Brain microvascular endothelial cell (primary cell): Measurements from ENCODE around the gene CNTNAP2.

Experiments used
- DNase-seq: peaks from one replicate; pipeline ENCODE4 v3.0.0-alpha.2; 2020
- H3K27ac ChIP-seq: fragments of 250-450 bp; sonication (Bioruptor Pico); 2 replicates; pipeline ENCODE4 v1.5.1; 2020; ENCODE audit warnings: mild to moderate bottlenecking, moderate library complexity
- H3K27me3 ChIP-seq: fragments of 250-450 bp; sonication (Bioruptor Pico); replicated peaks from 2 replicates; pipeline ENCODE4 v1.5.1; 2020; ENCODE audit warnings: mild to moderate bottlenecking
- H3K36me3 ChIP-seq: fragments of 250-450 bp; sonication (Bioruptor Pico); replicated peaks from 2 replicates; pipeline ENCODE4 v1.5.1; 2020; ENCODE audit warnings: mild to moderate bottlenecking
- H3K4me3 ChIP-seq: 2 replicates; pipeline ENCODE4 v1.5.1; 2011; ENCODE audit warnings: low read depth, mild to moderate bottlenecking, control low read depth, low read length, moderate library complexity
- in situ Hi-C: cut with HindIII; loops from 2 replicates; pipeline ENCODE4 v1.10.0; 2017; ENCODE audit warnings: low sequenced_read_pairs, low pct_ligation_motif_present
- TF ChIP-seq, protein P1 (sequence below): IDR thresholded peaks from 2 replicates; pipeline ENCODE4 v1.5.1; 2011; ENCODE audit warnings: low read depth, mild to moderate bottlenecking, moderate library complexity, low read length, control low read depth, inconsistent platforms; ENCODE audit errors: missing control alignments

The CNTNAP2 gene

DNA sequence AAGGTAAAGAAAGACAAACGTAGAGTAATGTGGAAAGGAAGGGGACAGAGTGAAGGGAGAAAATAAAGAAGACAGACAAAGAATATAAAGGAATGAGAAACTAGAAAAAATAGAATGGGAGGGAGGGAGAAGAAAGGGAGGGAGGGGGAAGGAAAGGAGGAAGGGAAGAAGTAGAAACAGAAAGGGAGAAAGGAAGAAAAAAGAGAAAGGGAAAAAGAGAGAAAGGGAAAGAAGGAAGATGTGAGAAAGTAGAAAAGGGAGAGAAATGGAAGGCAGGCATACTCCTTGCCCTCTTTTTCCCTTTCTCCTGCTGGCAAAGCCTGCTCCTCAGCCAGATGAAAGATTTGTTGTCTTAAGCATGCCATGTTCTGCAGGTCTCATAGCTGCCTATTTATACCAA lies 1336.2 kb downstream of the CNTNAP2 start:
- no peak overlapping the region for H3K4me3 ChIP-seq
- H3K27ac ChIP-seq, result no peak overlapping the region
- no peaks in the 10 kb centered on the region for H3K36me3 ChIP-seq
- no peaks in the 10 kb centered on the region for H3K27me3 ChIP-seq
- TF ChIP-seq, protein P1, sequence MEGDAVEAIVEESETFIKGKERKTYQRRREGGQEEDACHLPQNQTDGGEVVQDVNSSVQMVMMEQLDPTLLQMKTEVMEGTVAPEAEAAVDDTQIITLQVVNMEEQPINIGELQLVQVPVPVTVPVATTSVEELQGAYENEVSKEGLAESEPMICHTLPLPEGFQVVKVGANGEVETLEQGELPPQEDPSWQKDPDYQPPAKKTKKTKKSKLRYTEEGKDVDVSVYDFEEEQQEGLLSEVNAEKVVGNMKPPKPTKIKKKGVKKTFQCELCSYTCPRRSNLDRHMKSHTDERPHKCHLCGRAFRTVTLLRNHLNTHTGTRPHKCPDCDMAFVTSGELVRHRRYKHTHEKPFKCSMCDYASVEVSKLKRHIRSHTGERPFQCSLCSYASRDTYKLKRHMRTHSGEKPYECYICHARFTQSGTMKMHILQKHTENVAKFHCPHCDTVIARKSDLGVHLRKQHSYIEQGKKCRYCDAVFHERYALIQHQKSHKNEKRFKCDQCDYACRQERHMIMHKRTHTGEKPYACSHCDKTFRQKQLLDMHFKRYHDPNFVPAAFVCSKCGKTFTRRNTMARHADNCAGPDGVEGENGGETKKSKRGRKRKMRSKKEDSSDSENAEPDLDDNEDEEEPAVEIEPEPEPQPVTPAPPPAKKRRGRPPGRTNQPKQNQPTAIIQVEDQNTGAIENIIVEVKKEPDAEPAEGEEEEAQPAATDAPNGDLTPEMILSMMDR, result no peak
- no peak for DNase-seq
- in situ Hi-C loops, result no loop called here

DNA sequence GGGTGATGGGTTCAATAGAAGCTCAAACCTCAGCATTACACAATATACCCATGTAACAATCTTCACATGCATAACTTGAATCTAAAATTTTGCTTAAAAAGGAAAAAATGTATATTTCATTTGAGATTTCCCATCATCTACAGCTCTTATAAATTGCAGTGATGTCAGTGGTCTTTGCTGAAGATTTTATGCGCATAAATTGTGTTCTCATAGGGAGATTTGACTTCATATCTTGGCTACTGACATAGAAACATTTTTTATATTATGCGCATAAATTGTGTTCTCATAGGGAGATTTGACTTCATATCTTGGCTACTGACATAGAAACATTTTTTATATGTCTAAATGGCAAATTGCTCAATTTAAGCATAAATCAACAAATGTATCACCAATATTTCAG lies 1348.6 kb downstream of the CNTNAP2 start:
- Histone ChIP-seq H3K4me3 (no peak overlapping the region), H3K27ac (no peak overlapping the region), H3K27me3 (no peaks in the 10 kb centered on the region), H3K36me3 (no peaks in the 10 kb centered on the region)
- in situ Hi-C loops, result no loop called here
- no peak for DNase-seq
- TF ChIP-seq, protein P1, result no peak

DNA sequence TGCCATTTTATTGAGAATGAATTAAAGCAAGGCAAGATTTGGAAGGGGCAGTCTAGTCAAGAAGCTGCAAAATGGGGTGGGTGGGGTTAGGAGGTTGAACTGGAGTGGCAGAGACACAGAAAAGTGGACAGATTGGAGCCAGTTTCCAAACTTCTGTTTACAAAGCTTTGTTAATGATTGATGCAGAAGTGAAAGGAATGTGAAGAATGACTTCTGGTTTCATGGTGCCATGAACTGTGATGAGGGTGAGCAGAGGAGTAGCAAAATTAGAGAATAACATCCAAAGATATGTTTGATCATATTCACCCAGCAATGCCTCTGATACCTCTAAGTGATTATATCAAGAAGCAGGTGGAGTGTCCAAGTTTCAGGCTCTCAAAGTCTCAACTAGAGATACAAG lies 1356.0 kb downstream of the CNTNAP2 start:
- H3K4me3 ChIP-seq, result no peak overlapping the region
- H3K27ac ChIP-seq, result no peak overlapping the region
- TF ChIP-seq, protein P1, result no peak
- no peaks in the 10 kb centered on the region for H3K36me3 ChIP-seq
- H3K27me3 ChIP-seq, result no peaks in the 10 kb centered on the region
- in situ Hi-C loops, result no loop called here
- no peak for DNase-seq

DNA sequence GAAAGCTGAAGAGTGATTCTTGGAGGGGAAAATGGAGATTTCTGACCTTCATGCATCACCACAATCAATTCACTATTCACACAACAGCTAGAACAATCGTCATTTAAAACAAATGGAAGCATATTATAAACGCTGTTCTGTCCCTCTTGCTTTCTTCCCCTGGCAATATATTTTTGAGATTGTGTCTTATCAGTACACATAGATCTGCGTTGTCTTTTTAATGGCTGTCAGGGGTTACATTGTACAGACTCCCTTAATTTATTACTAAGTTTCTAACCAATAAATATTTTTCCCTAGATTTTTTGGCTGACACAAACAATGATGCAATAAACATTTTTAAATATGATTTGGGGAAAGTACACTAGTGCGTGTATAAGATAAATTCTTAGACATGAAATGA lies 1358.3 kb downstream of the CNTNAP2 start:
- TF ChIP-seq, protein P1, result no peak
- H3K36me3 ChIP-seq, result no peaks in the 10 kb centered on the region
- no peak for DNase-seq
- H3K27me3 ChIP-seq, result no peaks in the 10 kb centered on the region
- H3K27ac ChIP-seq, result no peak overlapping the region
- in situ Hi-C loops, result no loop called here
- H3K4me3 ChIP-seq, result no peak overlapping the region

DNA sequence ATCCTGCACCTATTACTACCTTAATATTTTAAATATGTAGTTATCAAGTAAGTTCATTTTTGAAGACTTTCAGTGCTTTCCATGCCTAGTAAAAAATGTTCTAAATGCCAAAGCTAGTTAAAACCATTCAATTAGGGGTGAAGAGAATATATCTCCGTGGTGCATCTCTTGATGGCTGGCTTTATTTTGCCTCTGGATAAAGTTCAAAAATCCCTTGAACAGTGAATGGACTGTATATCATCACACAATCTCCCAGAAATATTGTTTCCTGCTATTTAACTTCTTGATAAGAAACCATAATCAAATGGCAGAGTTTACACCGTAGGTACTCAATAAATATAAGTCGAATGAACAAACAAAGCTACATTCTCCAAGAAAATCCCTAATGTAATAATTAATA lies 1360.9 kb downstream of the CNTNAP2 start:
- in situ Hi-C loops, result no loop called here
- no peaks in the 10 kb centered on the region for H3K36me3 ChIP-seq
- DNase-seq, result no peak
- H3K4me3 ChIP-seq, result no peak overlapping the region
- no peak overlapping the region for H3K27ac ChIP-seq
- TF ChIP-seq, protein P1, result no peak
- H3K27me3 ChIP-seq, result no peaks in the 10 kb centered on the region

DNA sequence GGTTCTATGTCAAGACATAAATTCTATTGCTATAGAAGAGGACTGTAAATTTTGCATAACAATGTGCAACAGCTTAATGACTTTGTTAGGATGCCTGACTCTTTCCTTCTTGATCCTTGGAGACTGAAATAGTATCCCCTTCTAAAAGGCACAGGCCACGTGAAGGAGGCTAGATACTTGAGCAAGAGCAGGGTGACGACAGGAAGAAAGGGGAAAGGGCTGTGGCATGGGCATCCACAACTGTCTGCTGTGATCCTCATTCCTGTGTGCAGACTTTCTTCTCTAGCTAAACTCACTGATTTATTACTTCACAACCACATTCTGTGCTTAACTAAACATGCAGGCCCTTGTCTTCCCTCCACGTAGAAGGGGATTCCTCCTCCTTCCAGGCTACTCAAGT lies 1362.2 kb downstream of the CNTNAP2 start:
- TF ChIP-seq, protein P1, result no peak
- Histone ChIP-seq H3K27ac (no peak overlapping the region), H3K27me3 (no peaks in the 10 kb centered on the region), H3K4me3 (no peak overlapping the region), H3K36me3 (no peaks in the 10 kb centered on the region)
- no peak for DNase-seq
- in situ Hi-C loops, result no loop called here
